NCI-H1417 (cell line): ENCODE measurements around the gene PRG2.

ENCODE experiments used
- DNase-seq, 3 experiments: peaks; one replicate each; lab custom pipeline; 2025; lab: John Stamatoyannopoulos, UW

PRG2 gene, protein sequence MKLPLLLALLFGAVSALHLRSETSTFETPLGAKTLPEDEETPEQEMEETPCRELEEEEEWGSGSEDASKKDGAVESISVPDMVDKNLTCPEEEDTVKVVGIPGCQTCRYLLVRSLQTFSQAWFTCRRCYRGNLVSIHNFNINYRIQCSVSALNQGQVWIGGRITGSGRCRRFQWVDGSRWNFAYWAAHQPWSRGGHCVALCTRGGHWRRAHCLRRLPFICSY

DNA sequence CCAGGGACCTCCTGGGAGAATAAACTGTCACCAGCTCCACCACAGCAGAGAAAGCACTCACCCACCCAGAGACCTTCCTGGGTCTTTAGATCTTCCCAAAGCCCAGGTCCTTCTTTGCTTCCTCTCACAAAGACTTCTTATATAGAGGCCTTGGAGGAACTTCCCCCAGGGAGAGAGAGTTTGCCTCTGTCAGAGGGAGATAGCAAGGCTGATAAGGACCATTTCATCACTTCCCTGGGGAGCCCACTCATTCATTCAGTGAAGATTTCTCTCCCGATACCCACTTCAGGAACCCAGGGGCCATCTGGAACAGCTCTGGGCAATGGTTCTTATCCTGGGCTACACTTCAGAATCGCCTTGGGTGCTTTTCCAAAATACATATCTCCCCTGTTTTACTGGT is at the start of gene PRG2:
Gene PRG2 (minus strand): TSS at position 116 of the 400 bp plus-strand sequence. CDS start 706 bp downstream, outside the sequence.
- no peak for DNase-seq

DNA sequence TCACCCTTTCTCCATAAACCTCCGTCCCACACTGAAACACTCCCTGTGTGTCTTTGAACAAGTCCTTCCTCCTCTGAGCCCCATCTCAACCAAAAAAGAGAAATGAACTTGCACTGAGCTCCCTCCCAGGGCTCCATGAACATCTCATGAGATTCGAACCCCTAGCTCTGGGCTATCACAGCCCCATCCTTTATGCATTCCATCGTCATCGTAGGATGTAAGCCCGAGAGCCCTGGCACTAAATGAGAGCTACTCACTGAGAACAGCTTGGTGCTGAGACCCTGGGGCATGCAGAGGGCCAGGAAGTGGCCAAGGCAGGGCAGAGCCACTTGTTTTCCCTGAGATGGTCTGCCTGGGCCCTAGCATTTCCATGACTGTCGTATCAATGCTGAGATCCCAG is 49.3 kb upstream of the PRG2 start:
- no peak for DNase-seq

DNA sequence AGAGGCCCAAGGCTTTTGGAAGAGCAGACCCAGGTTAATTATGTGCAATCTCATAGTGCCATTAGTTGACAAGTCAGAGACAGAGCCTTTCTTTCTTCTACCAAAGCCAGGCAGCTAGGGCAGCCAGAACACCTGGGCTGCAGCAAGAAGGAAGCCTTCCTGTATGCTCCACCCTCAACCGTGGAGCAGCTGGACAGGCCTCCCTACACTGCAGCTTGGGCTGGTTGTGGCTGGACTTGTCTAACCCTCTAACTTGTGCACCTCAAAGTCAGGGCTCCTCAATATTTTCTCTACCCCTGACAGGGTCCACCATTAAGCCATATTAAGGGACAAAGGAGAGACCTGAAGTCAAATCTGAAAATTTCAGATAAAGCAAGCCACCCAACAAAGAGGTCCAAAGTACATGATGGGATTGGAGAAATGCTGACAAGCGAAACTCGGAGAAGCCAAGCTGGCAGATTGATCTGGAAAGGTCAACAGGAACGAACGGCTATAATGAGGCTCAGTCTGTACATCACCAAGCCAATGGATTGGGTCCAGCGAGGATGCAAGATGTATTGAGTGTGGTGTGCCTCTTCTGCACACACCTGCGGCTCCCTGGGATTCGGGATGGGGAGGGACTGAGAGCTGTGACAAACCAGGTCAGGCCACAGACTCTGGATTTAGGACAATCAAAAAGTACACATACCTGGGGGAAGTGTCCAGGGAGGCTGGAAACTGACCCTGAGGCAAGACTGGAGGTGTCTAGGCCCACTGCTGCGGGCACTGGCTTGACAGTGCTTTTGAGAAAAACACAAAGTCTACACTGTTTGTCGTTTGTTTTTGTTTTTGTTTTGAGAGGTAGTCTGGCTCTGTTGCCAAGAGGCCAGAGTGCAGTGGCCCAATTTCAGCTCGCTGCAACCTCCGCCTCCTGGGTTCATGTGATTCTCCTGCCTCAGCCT is 48.2 kb upstream of the PRG2 start:
- no peak for DNase-seq

DNA sequence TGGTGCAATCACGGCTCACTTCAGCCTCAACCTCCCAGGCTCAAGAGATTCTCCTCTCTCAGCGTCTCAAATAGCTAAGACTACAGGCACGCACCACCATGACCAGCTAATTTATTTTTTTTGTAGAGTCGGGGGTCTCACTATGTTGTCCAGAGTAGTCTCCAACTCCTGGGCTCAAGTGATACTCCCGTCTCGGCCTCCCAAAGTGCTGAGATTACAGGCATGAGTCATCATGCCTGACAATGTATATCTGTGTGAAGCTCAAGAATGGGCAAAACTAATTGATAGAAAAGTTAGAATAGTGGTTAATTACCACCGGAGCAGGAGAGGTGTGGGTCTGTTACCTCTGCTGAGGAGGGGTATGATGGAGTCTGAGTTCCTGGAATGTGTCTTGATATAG is 45.6 kb upstream of the PRG2 start:
- DNase-seq: no peak

DNA sequence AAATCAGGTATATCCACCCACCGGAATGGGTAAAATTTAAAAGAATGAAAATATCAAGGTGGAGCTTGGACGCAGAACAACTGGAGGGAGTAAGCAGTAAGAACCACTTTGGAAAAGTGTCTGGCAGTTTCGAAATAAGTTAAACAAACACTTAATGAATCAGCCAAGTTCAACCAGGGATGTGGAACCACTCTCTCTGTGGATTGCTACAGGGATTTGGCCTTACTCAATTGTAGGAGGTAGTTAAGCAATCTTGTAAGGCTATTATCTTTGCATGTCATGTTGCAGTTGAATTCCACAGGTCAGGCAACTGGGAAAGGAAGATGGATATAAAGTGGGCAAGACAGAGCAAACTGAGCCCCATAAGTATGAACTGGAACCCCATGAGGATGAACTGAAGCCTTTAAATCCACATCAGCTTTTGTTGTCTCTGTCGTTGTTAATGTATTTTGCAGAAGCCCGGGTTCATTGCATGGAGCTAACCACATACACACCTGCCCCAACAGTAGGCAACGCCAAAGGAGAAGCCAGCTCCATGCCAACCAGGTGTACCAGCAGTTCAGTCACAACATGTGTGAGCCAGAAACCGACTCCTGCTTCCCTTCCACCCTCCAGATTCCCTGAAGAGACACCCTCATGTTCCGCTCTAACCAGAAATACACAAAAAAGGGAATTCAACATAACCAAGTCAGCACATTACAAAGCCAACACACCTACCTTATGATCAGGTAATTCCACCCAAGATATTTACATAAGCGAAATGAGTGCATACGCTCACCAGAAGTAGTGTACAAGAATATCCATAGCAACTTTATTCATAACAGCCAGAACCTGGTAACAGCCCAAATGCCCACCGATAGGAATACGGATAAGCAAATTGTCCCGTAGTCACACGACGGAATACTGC is 44.4 kb upstream of the PRG2 start:
- no peak for DNase-seq

DNA sequence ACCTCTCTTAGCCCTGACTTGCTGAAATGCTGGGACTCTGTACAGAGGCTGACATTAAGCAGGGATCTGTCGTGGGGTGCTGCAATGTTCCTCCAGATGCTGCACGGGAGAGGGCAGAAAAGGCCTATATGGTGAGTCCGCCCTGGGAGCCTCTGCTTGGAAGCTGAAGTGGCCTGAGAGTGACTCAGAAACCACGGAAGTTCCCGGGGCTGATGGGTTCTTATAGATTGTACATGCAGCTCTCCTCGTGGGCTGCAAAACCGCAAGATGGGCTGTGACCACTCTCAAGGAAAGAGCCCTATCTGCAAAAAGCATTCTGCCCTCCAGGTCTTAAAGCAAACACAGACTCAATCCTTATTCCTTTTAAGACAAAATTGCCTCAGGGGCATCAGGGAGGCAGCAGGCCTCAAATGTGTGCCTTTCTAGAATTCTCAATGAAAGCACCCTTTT is 42.3 kb upstream of the PRG2 start:
- DNase-seq: no peak

DNA sequence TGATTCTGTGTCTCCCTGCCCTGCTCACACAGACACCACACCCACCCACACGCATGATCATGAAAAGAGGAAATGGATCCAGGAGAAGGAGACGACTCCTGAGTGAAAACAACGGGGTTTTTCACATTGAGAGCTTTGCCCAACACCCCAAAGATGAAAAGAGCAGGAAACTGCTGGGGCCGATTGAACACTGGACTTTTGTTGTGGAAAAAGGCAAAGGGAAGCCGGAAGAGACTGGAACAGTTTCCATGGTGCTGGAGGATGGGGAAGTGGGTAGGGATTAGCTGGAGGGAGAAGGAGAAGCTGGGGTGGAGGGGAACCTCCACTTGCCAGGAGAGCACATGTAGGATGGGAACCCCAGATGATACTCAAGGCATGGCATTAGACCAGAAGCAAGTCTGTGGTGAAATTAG is 41.7 kb upstream of the PRG2 start:
- no peak for DNase-seq

DNA sequence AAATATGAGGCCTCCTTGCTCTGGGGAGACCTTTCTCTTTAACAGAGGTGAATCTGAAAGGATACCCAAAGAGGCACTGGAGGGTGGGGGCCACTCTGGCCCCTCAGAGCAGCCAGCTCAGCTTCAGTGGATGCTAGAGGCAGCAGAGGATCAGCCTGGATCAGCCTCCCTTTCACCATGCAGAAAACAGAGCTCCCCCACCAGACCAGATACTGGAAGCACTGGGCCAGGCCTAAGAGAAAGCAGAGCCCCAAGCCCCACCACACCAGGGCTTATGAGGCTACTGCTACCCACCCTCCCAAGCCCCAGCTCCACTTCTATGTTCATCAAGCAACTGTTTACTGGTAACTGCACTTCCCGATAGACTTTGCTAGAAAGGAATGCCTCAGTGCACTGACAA is 40.5 kb upstream of the PRG2 start:
- DNase-seq: no peak

DNA sequence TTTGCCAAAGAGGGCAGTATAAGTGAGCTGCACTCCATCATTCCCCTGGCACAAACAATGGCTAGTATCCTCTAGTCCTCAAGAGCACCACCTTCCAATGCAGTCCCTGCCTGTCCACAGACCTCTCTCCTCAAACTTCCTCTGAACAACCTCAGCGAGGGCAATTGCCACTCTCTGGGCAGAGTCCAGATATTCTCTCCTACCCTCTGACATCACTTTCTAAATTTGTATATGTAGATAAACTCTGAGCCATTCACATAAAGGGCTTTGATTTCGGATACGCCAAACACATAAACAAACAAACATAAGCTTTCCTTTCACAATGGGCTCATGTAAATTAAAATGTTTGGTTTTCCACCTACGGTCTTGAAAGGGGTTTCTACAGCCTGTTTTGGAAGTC is 39.5 kb upstream of the PRG2 start:
- peak in 1 of 3 experiments; percentile 11 for DNase-seq

DNA sequence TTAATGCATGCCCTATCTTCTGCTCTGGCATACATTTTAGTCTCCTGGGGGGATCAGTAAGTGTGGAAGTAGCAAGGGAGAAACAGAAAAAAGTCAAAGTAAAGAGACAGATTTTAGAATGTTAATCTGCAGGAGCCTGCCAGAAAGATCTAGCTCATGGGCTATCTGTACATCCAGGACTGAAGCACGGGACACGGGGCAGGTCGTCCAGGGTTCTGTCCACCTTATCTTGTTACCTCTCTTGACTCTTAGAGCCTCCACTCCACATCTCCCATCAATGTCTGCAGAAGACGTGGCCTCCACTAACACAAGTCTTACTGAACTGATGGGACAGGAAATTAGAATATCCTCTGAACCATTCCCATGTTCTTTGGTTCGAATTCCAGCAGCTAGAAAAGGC is 38.2 kb upstream of the PRG2 start:
- DNase-seq: no peak

DNA sequence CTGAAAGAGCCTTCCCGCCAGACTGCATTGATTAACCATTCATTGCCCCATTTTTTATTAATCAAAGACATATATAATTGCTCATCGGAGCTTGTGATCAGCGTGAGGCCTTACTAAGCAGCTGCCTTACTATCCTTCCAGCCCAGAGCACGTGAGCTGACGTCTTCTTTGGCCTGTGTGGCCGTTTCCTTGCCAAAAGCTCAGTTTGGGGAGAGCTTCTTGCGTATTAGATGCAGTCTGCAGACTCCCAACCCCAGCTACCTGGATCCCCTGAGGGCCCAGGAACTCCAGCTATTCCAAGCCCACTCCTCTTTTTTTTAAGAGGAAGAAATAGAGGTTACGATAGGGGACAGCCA is 37.3 kb upstream of the PRG2 start:
- DNase-seq: no peak

DNA sequence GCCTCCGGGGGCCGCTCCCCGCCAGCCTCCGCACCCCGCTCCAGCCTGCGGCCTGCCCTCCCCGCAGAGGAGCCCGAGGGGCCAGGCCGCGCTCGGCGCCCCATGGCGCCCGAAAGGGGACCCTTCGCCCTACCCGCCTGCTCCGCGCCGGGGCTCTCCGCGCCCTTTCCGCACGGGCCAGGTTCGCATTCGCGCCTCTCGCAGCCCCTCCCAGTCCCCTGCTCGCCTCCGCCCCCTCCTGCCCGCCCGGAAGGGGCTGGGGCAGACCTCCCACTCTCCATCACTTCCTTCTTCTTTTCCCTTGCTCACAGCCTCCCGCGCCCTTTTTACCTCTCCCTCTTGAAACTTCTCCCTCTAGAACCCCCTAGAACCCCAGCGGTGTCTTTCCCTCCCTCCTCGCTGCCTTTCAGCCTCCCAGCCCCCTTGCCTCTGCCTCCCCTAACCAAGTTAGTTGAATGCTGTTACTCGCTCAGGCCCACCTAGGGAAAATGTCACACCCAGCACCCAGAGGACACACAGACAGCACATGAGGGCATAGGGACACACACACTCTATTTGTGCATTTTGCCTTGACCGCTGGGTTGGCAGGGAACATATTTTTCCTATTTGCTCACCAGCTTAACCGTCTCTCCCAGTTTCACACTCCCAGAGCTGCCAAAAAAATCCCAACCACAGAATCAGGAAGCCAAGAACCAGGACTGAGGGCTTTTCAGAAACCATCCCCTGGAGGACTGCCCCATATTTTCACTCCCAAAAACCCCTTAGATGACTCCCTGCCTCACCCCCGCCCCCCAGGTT is 36.7 kb upstream of the PRG2 start, which contains the start of gene SLC43A3:
Gene SLC43A3 (minus strand): TSS at position 193 of the 798 bp plus-strand sequence. CDS start 949 bp downstream, outside the sequence.
- DNase-seq: peak in 2 of 3 experiments; percentile 38 to 58

DNA sequence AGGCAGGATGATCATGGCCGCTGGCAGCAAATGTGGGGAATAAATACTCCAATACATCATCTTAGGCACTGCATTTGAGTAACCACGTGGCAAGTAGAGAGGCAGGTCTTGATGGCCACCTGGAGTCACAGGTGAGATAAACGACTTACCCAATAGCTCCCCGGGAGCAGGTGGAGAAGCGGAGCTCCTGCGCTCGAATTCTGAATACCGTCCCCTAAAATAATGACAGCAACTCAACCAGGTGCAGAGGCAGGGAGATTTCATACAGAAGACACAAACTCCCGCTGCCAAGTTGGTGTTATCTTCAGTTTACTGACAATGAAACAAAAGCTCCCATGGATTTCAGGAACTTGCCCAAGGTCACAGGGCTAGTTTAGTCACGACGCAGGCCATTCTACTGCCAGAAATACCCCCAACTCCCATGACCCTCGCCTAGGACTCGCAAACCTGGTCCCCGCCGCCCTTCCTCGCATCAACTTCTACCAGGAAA is 36.0 kb upstream of the PRG2 start:
- DNase-seq: peak in 2 of 3 experiments; percentile 53 to 69

DNA sequence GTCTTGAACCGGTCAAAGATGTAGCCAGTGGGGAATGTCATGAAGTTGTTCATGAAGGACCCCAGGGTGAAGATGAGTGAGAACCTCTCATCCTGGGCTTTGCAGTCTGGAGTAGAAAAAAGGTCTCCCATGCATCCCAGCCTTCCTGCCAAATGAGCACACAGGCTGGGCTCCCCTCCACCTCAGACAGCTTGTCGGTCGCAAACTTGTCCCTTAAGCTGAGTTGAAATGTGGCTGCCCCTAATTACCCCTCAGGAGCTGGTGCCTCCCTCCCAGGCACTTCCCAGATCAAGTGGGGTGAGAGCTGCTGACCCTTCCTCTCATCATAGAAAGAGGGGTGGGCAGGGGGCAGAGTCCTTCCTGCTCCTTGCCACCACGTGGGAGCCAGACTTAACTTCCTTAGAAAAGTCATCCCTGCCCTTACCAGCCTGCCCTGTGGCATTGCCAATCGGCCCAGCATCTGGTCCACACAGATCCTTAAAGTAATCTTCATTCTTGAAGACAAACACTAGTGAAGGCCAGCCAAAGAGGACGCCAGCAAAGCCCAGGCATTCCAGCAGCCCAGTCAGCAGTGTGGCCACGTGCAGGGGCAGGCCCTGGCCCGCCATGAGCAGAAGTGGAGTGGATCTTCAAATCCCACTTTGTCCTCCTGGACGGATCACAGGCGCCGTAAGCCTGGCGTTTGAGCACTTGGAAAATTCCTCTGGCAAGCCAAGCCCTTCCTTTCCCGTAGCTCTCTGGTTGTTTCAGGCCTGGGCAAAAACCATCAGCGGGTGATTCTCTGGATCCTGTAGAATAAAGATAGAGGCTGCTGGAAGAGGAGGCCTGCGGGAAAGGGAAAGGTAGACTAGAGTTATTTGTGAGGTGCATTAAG is 35.4 kb upstream of the PRG2 start:
- no peak for DNase-seq

DNA sequence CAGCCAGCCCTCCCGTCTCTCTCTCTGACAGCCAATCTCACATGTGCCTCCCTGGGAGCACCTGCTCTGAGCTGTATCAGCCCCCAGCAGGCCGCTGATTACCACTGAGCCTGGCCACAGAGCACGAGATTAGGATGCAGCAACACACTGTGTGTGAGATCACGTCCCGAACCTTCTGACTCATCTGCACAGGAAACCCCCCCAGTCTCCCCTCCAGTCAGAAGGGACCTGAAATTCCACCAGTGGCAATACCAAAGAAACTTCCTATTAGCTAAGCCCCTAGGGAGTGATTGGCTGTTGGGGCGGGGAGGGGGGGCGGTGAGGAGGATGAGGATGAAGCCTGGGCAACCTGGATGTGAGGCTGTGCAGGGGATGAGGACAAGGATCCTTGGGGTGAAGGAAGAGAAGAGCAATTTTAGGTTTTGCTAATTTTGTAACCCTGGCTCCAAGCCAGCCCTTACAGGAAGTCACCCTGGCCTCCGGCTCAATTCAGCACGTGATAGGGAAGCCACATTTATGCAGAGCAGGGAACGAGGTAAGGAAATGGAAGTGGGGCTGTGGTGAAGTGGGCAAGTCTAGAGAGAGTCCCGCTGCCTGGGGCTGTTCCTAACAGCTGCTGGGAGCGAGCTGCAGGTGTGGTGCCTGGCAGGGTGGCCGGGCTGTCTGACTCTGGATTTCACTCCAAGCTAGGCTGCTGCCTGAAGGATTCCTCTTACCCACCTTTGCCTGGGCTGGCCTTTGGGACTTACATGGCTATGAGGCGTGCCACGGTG is 34.5 kb upstream of the PRG2 start:
- DNase-seq: peak in 2 of 3 experiments; percentile 50 to 73

DNA sequence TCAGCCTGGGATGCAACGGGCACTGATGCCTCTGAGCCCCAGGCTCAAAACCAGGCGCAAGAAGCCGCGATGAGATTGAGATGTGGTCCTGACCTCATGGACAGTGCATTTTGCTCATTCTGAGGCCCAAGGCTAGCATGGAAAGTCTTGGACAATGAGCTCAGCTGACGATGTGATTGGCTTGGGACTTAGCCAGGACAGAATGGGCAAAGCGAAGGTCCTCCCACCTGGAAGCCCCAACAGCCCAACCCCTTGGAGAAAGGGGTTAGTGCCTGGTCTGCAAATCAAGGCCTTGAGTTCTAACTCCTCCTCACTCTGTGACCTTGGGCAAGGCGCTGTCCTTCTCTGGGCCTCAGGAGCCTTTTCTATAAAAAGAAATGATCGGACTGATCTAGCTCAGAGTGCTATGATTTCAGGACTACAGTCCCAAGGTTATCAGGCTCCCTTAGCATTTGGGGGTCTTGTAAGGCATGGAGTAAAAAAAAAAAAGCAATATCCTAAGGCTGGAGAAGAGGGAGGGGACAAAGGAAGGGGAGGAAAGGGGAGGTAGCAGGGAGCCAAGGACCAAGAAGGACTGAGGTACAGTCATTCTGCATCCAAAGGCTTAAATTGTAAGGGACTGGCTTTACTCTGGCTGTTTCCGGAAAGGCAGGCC is 33.8 kb upstream of the PRG2 start:
- DNase-seq: no peak

DNA sequence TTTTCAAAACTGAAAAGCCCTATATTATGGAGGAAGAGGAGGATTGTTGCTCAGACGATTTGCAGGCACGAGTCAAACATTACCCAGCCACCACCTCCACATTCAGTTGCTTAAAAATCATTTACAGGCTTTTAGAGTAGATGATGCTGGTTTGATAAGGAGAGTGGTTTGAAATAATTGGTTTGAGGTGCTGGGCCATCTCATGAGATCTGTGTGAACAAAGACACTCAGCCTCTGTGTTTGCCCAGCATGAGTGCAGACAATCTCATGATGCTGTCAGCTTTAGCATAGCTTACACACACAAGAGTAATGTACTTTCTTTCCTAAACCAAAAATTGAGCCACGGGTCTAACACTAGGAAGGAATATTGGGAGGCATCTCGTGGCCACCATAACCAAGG is 32.2 kb upstream of the PRG2 start:
- peak in 1 of 3 experiments; percentile 6 for DNase-seq

DNA sequence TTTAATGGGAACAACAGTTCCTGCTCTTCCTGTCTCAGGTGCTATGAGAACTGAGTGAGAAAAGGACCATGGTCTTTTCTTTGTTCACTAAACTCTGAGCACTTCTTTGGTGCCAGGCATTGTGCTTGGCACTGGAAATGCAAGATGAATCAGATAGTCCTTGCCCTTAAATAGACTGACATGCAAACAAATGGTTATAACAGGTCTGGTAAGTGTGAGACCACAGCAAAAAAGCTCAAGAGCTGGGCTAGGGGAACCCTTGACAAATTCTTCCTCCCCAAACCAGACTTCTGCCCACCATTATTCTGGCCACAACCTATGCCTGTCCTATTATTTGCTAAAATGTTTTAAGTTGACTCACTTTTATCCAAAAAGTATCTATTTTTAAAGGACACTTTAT is 31.4 kb upstream of the PRG2 start:
- no peak for DNase-seq

DNA sequence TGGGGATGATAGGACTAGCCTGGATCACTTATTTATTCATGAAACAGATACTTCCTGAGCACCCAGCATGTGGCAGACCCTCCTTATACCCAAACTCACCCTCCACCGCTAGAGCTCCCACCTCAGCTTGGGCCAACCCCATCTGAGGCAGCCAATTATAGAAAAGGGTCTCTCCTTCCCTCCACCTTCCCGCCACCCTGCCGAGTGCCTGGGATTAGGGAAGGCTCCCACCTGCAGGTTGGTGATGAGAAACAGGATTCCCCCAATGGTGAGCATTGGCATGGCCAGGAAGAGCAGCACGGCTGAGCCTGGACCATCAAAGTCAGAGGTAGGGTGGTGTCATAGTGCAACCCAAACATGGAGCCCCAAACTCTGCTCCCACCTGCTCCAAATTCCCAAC is 30.6 kb upstream of the PRG2 start:
- no peak for DNase-seq
